Measurements from ENCODE around the gene ZC3H8. TPM values are rescaled to one million over a fixed set of nuclear protein-coding genes. Genes with fewer than 3 reads are reported as not detected.
"Not testable (repeated sequence)": the region's sequence is repeated elsewhere in the genome, so short reads cannot be mapped to it uniquely, and the experiment has no call there.

The ZC3H8 gene
- total RNA-seq, 1 donor from 2014 or later = 20.7 TPM

DNA sequence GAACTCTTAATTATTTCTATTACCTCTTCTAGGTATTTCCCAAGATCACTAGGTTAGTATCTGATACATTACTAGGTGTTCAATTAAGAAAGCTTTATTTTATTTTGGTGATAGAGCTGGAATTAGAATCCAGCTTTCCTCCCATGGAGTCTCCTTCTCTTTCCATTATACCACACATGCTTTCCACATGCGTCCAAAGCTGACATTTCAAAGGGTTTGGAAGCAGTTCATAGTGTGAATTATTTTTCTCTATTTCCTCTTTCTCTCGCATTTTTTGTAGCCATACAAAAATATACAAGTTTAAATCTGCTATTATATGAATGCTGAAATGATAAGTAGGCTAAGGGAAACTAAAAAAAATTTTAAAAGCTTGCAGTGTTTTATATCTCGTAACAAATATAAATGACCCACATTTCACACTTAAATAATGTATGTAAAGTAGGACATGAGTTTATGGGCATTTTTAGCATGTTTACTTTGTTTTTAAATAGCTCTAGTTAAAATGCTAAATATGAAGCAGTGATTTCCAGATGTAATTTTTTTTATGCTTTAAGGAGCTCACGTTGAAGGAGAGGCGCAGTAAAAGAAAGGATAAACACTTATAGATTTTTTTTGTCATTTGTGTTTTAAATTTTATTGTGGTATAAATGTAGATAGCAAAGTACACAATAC, 40.7 kb upstream of the ZC3H8 start:
- peaks cover 7% of the 10 kb centered on the region for H3K9me3 Mint-ChIP-seq
- H3K27me3 Mint-ChIP-seq (ENCODE audit: low read depth) = no peaks in the 10 kb centered on the region
- H3K4me1 Mint-ChIP-seq = peaks cover 35% of the 10 kb centered on the region
- TF ChIP-seq, protein P1, sequence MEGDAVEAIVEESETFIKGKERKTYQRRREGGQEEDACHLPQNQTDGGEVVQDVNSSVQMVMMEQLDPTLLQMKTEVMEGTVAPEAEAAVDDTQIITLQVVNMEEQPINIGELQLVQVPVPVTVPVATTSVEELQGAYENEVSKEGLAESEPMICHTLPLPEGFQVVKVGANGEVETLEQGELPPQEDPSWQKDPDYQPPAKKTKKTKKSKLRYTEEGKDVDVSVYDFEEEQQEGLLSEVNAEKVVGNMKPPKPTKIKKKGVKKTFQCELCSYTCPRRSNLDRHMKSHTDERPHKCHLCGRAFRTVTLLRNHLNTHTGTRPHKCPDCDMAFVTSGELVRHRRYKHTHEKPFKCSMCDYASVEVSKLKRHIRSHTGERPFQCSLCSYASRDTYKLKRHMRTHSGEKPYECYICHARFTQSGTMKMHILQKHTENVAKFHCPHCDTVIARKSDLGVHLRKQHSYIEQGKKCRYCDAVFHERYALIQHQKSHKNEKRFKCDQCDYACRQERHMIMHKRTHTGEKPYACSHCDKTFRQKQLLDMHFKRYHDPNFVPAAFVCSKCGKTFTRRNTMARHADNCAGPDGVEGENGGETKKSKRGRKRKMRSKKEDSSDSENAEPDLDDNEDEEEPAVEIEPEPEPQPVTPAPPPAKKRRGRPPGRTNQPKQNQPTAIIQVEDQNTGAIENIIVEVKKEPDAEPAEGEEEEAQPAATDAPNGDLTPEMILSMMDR (IDR thresholded peaks at IDR 0.05; ENCODE audit: unreplicated experiment) = no peak
- no peak overlapping the region for H3K27ac Mint-ChIP-seq
- H3K36me3 Mint-ChIP-seq = peaks cover 4% of the 10 kb centered on the region
- DNase-seq (ENCODE audit: low spot score in 2 of 2, unreplicated experiment in 2 of 2) = no peak
- no peak overlapping the region for H3K4me3 Mint-ChIP-seq

DNA sequence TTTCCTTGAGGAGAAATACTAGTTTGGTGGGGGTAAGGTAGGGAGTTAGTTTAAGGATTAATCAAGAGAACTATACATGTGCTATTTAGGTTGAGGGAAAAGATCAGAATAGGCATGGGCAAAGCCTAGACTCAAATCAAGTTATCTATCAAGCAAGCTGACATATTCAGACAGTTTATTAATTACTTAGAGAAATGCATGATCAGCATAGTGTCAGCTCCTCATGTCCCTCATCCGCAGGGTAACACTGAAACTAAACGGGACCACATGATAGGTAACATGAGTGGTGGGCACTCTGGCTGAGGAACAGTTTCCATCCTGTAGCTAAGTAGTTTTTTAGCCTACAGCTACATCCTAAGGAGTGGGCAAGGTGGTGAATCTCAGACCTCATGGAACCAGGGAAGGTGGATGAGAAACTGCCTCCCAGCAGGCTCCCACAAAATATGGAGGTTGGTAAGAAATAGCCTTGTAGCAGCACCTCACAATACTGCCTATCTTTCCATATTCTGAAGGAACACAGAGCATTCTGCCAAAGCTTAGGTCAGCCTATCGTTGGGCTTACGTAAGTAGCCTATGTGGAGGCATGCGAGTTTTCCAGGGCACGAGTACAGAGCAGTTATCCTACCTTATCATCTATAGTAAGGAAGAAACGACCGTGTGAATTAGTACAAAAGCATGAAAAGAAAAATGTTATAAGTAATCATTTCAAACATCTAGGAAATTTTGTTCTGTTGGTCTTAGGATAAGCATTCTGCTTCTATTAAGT, 39.0 kb upstream of the ZC3H8 start:
- Mint-ChIP-seq H3K4me1 (peaks cover 32% of the 10 kb centered on the region), H3K9me3 (no peaks in the 10 kb centered on the region), H3K4me3 (no peak overlapping the region), H3K36me3 (no peaks in the 10 kb centered on the region), H3K27ac (no peak overlapping the region), H3K27me3 (ENCODE audit: low read depth) (no peaks in the 10 kb centered on the region)
- TF ChIP-seq, protein P1 (IDR thresholded peaks at IDR 0.05; ENCODE audit: unreplicated experiment) = no peak
- no peak for DNase-seq (ENCODE audit: low spot score in 2 of 2, unreplicated experiment in 2 of 2)

DNA sequence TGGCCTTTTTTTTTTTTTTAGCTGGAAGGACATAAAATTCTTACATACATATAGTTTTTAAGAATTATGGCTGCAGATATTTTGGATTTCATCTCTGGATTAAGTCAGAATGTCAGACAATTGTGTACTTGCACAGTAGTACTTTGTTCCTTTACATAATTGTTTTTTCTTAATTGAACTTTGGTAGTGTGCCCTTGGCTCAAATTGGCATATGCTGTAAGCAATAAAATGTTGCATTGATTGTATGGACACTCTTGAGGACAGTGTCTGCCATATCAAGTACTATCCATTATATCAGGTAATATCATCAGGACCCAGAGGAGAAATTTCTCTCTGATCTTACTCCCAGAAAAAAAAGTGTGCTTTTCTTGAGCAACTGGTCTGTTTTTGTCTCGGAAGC, 35.8 kb upstream of the ZC3H8 start:
- TF ChIP-seq, protein P1 (IDR thresholded peaks at IDR 0.05; ENCODE audit: unreplicated experiment) = no peak

DNA sequence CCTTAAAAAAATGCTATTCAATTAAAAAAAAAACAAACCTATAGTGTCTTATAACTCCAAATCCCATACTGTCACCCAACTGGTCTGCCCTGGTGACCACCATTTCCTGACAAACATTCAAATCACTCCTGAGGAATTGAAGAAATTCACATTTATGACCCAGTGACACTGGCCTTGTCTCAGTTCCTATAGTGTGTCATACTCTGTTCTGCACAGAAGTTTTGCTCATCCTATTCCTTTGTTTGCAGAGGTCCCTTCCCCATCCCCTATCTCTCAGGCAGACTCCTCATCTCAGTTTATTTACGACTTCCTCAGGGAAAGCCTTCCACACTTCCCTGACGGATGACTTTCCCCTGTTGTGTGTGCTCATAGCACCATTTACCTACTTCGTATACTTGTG, 35.2 kb upstream of the ZC3H8 start:
- TF ChIP-seq, protein P1 (IDR thresholded peaks at IDR 0.05; ENCODE audit: unreplicated experiment) = no peak
- Mint-ChIP-seq H3K27me3 (ENCODE audit: low read depth) (no peaks in the 10 kb centered on the region), H3K27ac (no peak overlapping the region), H3K4me3 (no peak overlapping the region), H3K9me3 (no peaks in the 10 kb centered on the region), H3K36me3 (no peaks in the 10 kb centered on the region), H3K4me1 (peaks cover 22% of the 10 kb centered on the region)
- no peak for DNase-seq (ENCODE audit: low spot score in 2 of 2, unreplicated experiment in 2 of 2)

More for the DNA sequence above, 35.8 kb upstream of the ZC3H8 start:
- H3K4me3 Mint-ChIP-seq = no peak overlapping the region
- H3K27me3 Mint-ChIP-seq (ENCODE audit: low read depth) = no peaks in the 10 kb centered on the region
- H3K9me3 Mint-ChIP-seq = no peaks in the 10 kb centered on the region
- H3K36me3 Mint-ChIP-seq = no peaks in the 10 kb centered on the region
- no peak for DNase-seq (ENCODE audit: low spot score in 2 of 2, unreplicated experiment in 2 of 2)
- no peak overlapping the region for H3K27ac Mint-ChIP-seq
- H3K4me1 Mint-ChIP-seq = peaks cover 26% of the 10 kb centered on the region

DNA sequence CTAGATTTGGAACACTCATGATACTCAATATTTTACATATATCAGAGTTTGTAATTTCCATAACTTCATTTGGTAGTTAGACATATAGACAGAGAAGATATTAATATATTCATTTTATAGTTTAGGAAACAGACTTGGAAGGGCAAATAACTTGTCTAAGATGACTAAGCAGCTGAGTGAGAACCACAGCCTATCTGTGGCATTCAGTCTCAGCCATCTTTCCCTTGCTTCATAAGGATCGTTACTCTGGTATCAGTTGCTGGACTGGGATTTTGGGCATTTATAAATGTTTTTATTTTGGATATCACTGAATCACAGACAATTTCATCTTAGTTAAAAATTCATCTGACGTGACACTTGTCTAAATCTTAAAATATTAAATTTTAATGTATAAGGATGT, 28.7 kb upstream of the ZC3H8 start:
- not testable (repeated sequence) for H3K27me3 Mint-ChIP-seq (ENCODE audit: low read depth); DNase-seq (ENCODE audit: low spot score in 2 of 2, unreplicated experiment in 2 of 2); H3K9me3 Mint-ChIP-seq; H3K27ac Mint-ChIP-seq; H3K4me3 Mint-ChIP-seq; H3K36me3 Mint-ChIP-seq
- H3K4me1 Mint-ChIP-seq = peaks cover 15% of the 10 kb centered on the region

DNA sequence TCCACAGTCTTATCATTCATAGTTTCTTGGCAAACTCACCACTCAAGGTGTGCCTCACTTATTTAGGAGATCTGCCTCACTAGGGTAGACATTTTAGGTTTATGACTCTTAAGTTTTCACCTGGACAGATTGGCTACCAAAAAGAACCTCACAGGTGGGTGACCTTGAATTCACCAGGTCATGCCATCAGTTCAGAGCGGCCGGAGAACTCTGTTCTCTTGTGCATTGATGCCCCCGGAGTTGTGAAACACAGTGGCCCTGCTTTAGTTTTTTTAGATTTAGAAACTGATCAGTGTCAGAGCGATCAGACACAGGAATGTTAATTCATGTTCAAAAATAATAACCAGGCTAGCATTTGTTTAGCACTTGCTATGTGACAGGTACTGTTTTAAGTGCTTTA, 27.2 kb upstream of the ZC3H8 start:
- not testable (repeated sequence) for H3K27me3 Mint-ChIP-seq (ENCODE audit: low read depth); H3K27ac Mint-ChIP-seq; H3K9me3 Mint-ChIP-seq; H3K4me3 Mint-ChIP-seq; DNase-seq (ENCODE audit: low spot score in 2 of 2, unreplicated experiment in 2 of 2); H3K36me3 Mint-ChIP-seq
- H3K4me1 Mint-ChIP-seq = peaks cover 19% of the 10 kb centered on the region

Measured in mesothelial cell of epicardium (in vitro differentiated cells).